Smooth muscle cell of the umbilical artery (primary cell): Measurements from ENCODE around the gene OR14I1. TPM values are rescaled to one million over a fixed set of nuclear protein-coding genes. Genes with fewer than 3 reads are reported as not detected.

Experiments used
- total RNA-seq: library from RNA; depleted of rRNA; stranded (reverse); fragments of >200 nt; gene quantifications from 2 replicates; pipeline ENCODE4 v1.2.3, GENCODE V29; 2014

Gene OR14I1
- total RNA-seq: not detected in 2 replicates

GRCh38 chr1:248702714-248703113 is at the start of gene OR14I1:
TSS of gene OR14I1 (minus strand) at chr1:248702766.

DNA sequence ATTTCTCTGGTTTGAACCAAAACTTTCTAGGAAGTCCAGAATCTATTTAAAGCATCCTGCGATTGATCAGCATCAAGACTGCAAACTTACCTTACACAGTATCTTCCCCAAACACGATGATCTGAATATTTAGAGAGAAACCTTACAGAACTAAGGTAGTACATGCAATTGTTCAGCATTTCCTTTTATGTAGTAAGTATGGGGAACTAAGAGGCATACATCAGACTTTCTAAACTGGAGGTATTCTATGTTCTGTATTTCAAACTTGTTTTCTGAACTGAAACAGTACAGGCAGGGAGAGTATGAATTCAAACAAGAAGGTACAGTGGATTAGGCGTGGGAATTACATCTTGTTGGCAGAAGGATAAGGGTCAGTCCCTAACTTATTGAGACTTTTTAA is 47.2 kb downstream of the OR14I1 start, which contains the start of gene OR2T27:
Gene OR2T27 (minus strand): TSS at position 175 of the 400 bp plus-strand sequence. CDS start 4,644 bp downstream, outside the sequence.

Other genes starting within 250 kb of the OR14I1 start
- not detected in 2 replicates for gene OR2T3, start 229.4 kb downstream of the OR14I1 start, total RNA-seq
- gene OR2T5, start 214.2 kb downstream of the OR14I1 start, total RNA-seq: not detected in 2 replicates
- not detected in 2 replicates for gene OR2G6, start 194.7 kb downstream of the OR14I1 start, total RNA-seq
- gene OR2T29, start 140.0 kb downstream of the OR14I1 start, total RNA-seq: not detected in 2 replicates
- not detected in 2 replicates for gene OR2T34, start 128.0 kb downstream of the OR14I1 start, total RNA-seq
- not detected in 2 replicates for gene OR2T10, start 105.1 kb downstream of the OR14I1 start, total RNA-seq
- not detected in 2 replicates for gene OR2T11, start 67.7 kb downstream of the OR14I1 start, total RNA-seq
- not detected in 2 replicates for gene OR2T35, start 57.5 kb downstream of the OR14I1 start, total RNA-seq
- not detected in 2 replicates for gene OR2T27, start 47.2 kb downstream of the OR14I1 start, total RNA-seq
- gene LYPD8, start 53.0 kb upstream of the OR14I1 start, total RNA-seq: not detected in 2 replicates
- 28.5 and 41.9 TPM in 2 replicates for gene SH3BP5L, start 123.1 kb upstream of the OR14I1 start, total RNA-seq
- 16.3 and 26.1 TPM in 2 replicates for gene ZNF672, start 135.5 kb upstream of the OR14I1 start, total RNA-seq
- 34.1 and 41.5 TPM in 2 replicates for gene ZNF692, start 156.3 kb upstream of the OR14I1 start, total RNA-seq
- gene PGBD2, start 203.5 kb upstream of the OR14I1 start, total RNA-seq: 11.9 and 12.5 TPM in 2 replicates